SK-N-SH (cell line): ENCODE data around the gene THAP7. TPM values are rescaled to one million over a fixed set of nuclear protein-coding genes. Genes with fewer than 3 reads are reported as not detected.
A peak's percentile ranks its signal among the peaks of the same experiment; 100 is the strongest.

Experiments
- CTCF ChIA-PET: fragments of 300-600, 350-600 bp; formaldehyde crosslinking; extraction: SDS; loops from one replicate; lab custom pipeline; 2021; lab: Yijun Ruan, JAX
- POLR2A ChIA-PET: fragments of 350-600 bp; sonication (Branson Sonifier 250); formaldehyde crosslinking; extraction: SDS; loops from one replicate; lab custom pipeline; 2020; ENCODE audit warnings: antibody characterized with exemption, inconsistent platforms; lab: Yijun Ruan, JAX
- DNase-seq: peaks from one replicate; pipeline ENCODE4 v3.0.0; 2012
- H2AFZ ChIP-seq: fragments of 200-600 bp; sonication (generic); 2 replicates; pipeline ENCODE4 v1.8.1; 2016; ENCODE audit warnings: antibody characterized with exemption, mild to moderate bottlenecking, low read depth
- H3F3A ChIP-seq: fragments of 200-600 bp; sonication (generic); replicated peaks from 2 replicates; pipeline ENCODE3; 2016; ENCODE audit warnings: antibody characterized with exemption, mild to moderate bottlenecking; ENCODE audit not compliant: insufficient read depth
- H3K27ac ChIP-seq, 2 experiments: fragments of 200-500 bp in 1 of 2; fragments of 200-600 bp in 1 of 2; sonication (Bioruptor generic) in 1 of 2; sonication (generic), shearing (Covaris generic) in 1 of 2; 2 replicates each; pipeline versions ENCODE4 v1.5.1 to v1.6.1; 2014 to 2016; ENCODE audit warnings: low read depth in 2 of 2, inconsistent platforms in 1 of 2, low read length in 1 of 2, mild to moderate bottlenecking in 1 of 2, mixed read lengths in 1 of 2
- H3K27me3 ChIP-seq: fragments of 200-600 bp; sonication (generic), shearing (Covaris generic); 2 replicates; pipeline ENCODE4 v1.6.1; 2016; ENCODE audit warnings: mixed run types; ENCODE audit not compliant: insufficient read depth
- H3K36me3 ChIP-seq, 2 experiments: fragments of 200-500 bp in 1 of 2; fragments of 200-600 bp in 1 of 2; sonication (Bioruptor generic) in 1 of 2; sonication (generic) in 1 of 2; replicated peaks in 1 of 2; 2 replicates each; pipeline versions ENCODE3 to v1.5.1; 2014 to 2016; ENCODE audit warnings: low read length in 1 of 2, mild to moderate bottlenecking in 1 of 2; ENCODE audit not compliant: insufficient read depth in 2 of 2, control insufficient read depth in 1 of 2
- H3K4me1 ChIP-seq, 2 experiments: fragments of 200-500 bp in 1 of 2; fragments of 200-600 bp in 1 of 2; sonication (Bioruptor generic) in 1 of 2; sonication (generic), shearing (Covaris generic) in 1 of 2; 2 replicates each; pipeline versions ENCODE4 v1.5.1 to v1.6.1; 2014 to 2016; ENCODE audit warnings: low read depth in 1 of 2, low read length in 1 of 2, mixed run types in 1 of 2; ENCODE audit not compliant: insufficient read depth in 2 of 2, control insufficient read depth in 1 of 2
- H3K4me2 ChIP-seq: fragments of 200-600 bp; sonication (generic), shearing (Covaris generic); 2 replicates; pipeline ENCODE4 v1.6.1; 2017; ENCODE audit warnings: mixed run types
- H3K4me3 ChIP-seq, 2 experiments: fragments of 200-500 bp in 1 of 2; fragments of 200-600 bp in 1 of 2; sonication (Bioruptor generic) in 1 of 2; sonication (generic), shearing (Covaris generic) in 1 of 2; 2 replicates each; pipeline versions ENCODE4 v1.5.1 to v1.8.1; 2014 to 2016; ENCODE audit warnings: low read depth in 2 of 2, inconsistent platforms in 1 of 2, low read length in 1 of 2, mild to moderate bottlenecking in 1 of 2, mixed read lengths in 1 of 2, moderate library complexity in 1 of 2
- H3K79me2 ChIP-seq: fragments of 200-600 bp; sonication (generic); 2 replicates; pipeline ENCODE4 v1.8.1; 2017; ENCODE audit warnings: mild to moderate bottlenecking; ENCODE audit not compliant: insufficient read depth
- H3K9ac ChIP-seq: fragments of 200-600 bp; sonication (generic); 2 replicates; pipeline ENCODE4 v1.6.1; 2017; ENCODE audit warnings: mixed run types
- H3K9me2 ChIP-seq: fragments of 200-600 bp; sonication (generic); 2 replicates; pipeline ENCODE4 v1.6.1; 2017; ENCODE audit warnings: mixed run types
- H3K9me3 ChIP-seq: fragments of 200-600 bp; sonication (generic); 2 replicates; pipeline ENCODE4 v1.6.1; 2017; ENCODE audit warnings: mixed run types, mild to moderate bottlenecking, moderate library complexity
- H4K20me1 ChIP-seq: fragments of 200-600 bp; sonication (generic); 2 replicates; pipeline ENCODE4 v1.6.1; 2017; ENCODE audit warnings: mild to moderate bottlenecking, mixed run types; ENCODE audit not compliant: insufficient read depth
- EP300 ChIP-seq, 2 experiments: IDR thresholded peaks; 2 replicates each; pipeline versions ENCODE4 v1.4.0 to v1.6.1; 2012; ENCODE audit warnings: borderline replicate concordance in 1 of 2, low read depth in 1 of 2, low read length in 1 of 2
- EZH2phosphoT487 ChIP-seq: fragments of 200-600 bp; sonication (generic); IDR thresholded peaks from 2 replicates; pipeline ENCODE4 v1.6.1; 2017; ENCODE audit warnings: low read depth, mixed run types, mild to moderate bottlenecking, antibody characterized with exemption, moderate library complexity, borderline replicate concordance
- FOSL2 ChIP-seq: IDR thresholded peaks from 2 replicates; pipeline ENCODE4 v1.4.0; 2012; ENCODE audit warnings: low read depth, mild to moderate bottlenecking, moderate library complexity, borderline replicate concordance
- FOXJ3 ChIP-seq: sonication (generic); formaldehyde crosslinking; IDR thresholded peaks from 2 replicates; pipeline ENCODE4 v1.5.1; 2020; ENCODE audit warnings: mild to moderate bottlenecking, missing genetic modification reagents
- GATA2 ChIP-seq: sonication (generic); formaldehyde crosslinking; IDR thresholded peaks from 2 replicates; pipeline ENCODE4 v1.5.0; 2020; ENCODE audit warnings: mild to moderate bottlenecking, missing genetic modification reagents
- IRF3 ChIP-seq: fragments of 150-350 bp; IDR thresholded peaks from 2 replicates; pipeline ENCODE4 v1.6.1; 2016; ENCODE audit warnings: mild to moderate bottlenecking, low read depth, low read length
- JUND ChIP-seq: IDR thresholded peaks from 2 replicates; pipeline ENCODE4 v1.4.0; 2012
- MAX ChIP-seq: IDR thresholded peaks from 2 replicates; pipeline ENCODE4 v1.4.0; 2012; ENCODE audit warnings: low read depth
- NFIC ChIP-seq: IDR thresholded peaks from 2 replicates; pipeline ENCODE4 v1.4.0; 2012; ENCODE audit warnings: borderline replicate concordance
- NRF1 ChIP-seq: IDR thresholded peaks from 2 replicates; pipeline ENCODE4 v1.6.1; 2012; ENCODE audit warnings: low read depth, mild to moderate bottlenecking, low read length
- RCOR1 ChIP-seq: fragments of 150-350 bp; IDR thresholded peaks from 2 replicates; pipeline ENCODE4 v1.6.1; 2017; ENCODE audit warnings: antibody characterized with exemption, low read length
- RFX5 ChIP-seq: IDR thresholded peaks from 2 replicates; pipeline ENCODE4 v1.6.1; 2012; ENCODE audit warnings: mild to moderate bottlenecking, improper control_type of control experiment, low read length
- RXRA ChIP-seq: IDR thresholded peaks from 2 replicates; pipeline ENCODE4 v1.4.0; 2012; ENCODE audit warnings: low read depth, mild to moderate bottlenecking, borderline replicate concordance
- SMC3 ChIP-seq: IDR thresholded peaks from 2 replicates; pipeline ENCODE4 v1.6.1; 2012; ENCODE audit warnings: low read depth, low read length, improper control_type of control experiment
- TCF12 ChIP-seq: IDR thresholded peaks from 2 replicates; pipeline ENCODE4 v1.4.0; 2012
- WGBS: methylation state at CpG from one replicate; pipeline ENCODE4 v1.1.6; 2017; ENCODE audit warnings: low lambda C conversion rate; 5-methylcytosine and 5-hydroxymethylcytosine counted together
- polyA plus RNA-seq, 3 experiments: library from polyadenylated mRNA; depleted of rRNA; stranded (reverse); fragments of >200 nt; gene quantifications; 2 replicates each; pipeline ENCODE4 v1.2.3, GENCODE V29; 2012
- TF ChIP-seq, protein P1 (sequence below): IDR thresholded peaks from 2 replicates; pipeline ENCODE4 v1.4.0; 2012; ENCODE audit warnings: low read depth, borderline replicate concordance
- TF ChIP-seq, protein P2 (sequence below): IDR thresholded peaks from 2 replicates; pipeline ENCODE4 v1.6.1; 2012; ENCODE audit warnings: mild to moderate bottlenecking, low read depth, low read length, moderate library complexity

THAP7 gene
- polyA plus RNA-seq, 1 of the 3 experiments (the other 2 are of a cell fraction): 32.0 TPM

GRCh38 chr22:21018314-21018713 is 16.4 kb upstream of the THAP7 start:
- DNase-seq: no peak
- Histone ChIP-seq H3K27me3 (no peaks in the 10 kb centered on the region), H4K20me1 (no peaks in the 10 kb centered on the region), H3K4me3 (no peak overlapping the region), H3F3A (peaks cover 5% of the 10 kb centered on the region), H3K36me3 (no peaks in the 10 kb centered on the region), H2AFZ (no peak overlapping the region), H3K4me1 (peaks cover 15 to 45% of the 10 kb centered on the region in 2 experiments; a peak in 3 of 4 replicates), H3K9ac (no peak overlapping the region), H3K79me2 (peaks cover 6% of the 10 kb centered on the region; the same call in 1 of the 2 replicates), H3K27ac (no peak overlapping the region), H3K9me3 (no peaks in the 10 kb centered on the region), H3K9me2 (no peaks in the 10 kb centered on the region), H3K4me2 (no peak overlapping the region)
- ChIA-PET POLR2A (no interaction called here), CTCF (no interaction called here)
- 91% methylated on average over 4 of the region's 4 CpGs for WGBS
- no peak for TF ChIP-seq MAX
- no peak for TF ChIP-seq FOSL2
- TF ChIP-seq TCF12: no peak
- TF ChIP-seq RFX5: no peak
- no peak for TF ChIP-seq IRF3
- no peak for TF ChIP-seq GATA2
- TF ChIP-seq FOXJ3 (CRISPR knock-in tag): no peak
- TF ChIP-seq, protein P1, sequence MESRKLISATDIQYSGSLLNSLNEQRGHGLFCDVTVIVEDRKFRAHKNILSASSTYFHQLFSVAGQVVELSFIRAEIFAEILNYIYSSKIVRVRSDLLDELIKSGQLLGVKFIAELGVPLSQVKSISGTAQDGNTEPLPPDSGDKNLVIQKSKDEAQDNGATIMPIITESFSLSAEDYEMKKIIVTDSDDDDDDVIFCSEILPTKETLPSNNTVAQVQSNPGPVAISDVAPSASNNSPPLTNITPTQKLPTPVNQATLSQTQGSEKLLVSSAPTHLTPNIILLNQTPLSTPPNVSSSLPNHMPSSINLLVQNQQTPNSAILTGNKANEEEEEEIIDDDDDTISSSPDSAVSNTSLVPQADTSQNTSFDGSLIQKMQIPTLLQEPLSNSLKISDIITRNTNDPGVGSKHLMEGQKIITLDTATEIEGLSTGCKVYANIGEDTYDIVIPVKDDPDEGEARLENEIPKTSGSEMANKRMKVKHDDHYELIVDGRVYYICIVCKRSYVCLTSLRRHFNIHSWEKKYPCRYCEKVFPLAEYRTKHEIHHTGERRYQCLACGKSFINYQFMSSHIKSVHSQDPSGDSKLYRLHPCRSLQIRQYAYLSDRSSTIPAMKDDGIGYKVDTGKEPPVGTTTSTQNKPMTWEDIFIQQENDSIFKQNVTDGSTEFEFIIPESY: no peak
- no peak for TF ChIP-seq JUND
- TF ChIP-seq EP300 (IDR thresholded peaks at IDR 0.05; ENCODE audit: borderline replicate concordance in 1 of 2, low read depth in 1 of 2, low read length in 1 of 2): no peak
- TF ChIP-seq RXRA: no peak
- TF ChIP-seq EZH2phosphoT487: no peak

DNA sequence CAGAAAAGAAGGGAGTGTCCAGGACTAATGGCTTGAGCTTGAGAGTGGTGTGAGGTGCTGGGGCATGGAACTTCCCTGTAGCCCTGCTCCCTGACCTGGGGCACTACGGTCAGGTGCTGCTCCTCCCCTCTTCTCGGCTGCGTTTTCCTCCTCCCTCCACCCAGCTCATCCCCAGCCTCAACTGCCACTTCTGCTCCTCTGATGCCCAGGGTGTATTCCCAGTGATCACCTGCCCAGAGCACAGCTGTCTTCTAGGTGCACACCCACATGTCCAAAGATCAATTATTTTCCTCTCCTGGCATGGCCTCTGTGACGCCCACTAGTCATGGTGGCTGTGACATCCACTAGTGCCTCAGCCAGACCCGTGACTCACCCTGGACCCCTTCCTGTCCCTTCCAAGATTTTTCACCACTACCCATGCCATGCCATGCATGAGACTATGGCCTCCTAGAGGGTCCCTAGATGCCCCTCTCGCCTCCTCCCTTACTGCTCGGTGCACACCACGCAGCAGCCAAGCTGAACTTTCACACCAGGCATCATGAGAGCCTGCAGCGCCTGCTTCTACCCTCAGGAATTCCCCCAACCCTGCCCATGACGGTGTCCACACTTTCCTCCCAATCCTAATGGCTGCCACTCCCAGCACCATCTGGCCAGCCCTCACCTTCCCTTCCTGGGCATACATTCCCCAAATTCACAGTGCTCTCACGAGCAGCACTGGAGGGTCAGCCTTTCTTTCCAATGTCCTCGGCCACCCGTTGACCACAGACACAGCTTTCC is 14.9 kb upstream of the THAP7 start:
- peaks cover 15 to 49% of the 10 kb centered on the region in 2 experiments; a peak in 3 of 4 replicates for H3K4me1 ChIP-seq
- H3K36me3 ChIP-seq: no peaks in the 10 kb centered on the region
- ChIA-PET CTCF (interaction anchor here (0.6 to 1.1 kb wide), 2 partner anchors 25 to 31 kb away, joined by 3 read pairs; no protein-coding TSS in a partner anchor), POLR2A (no interaction called here)
- H3K27ac ChIP-seq: peak overlapping the region in 1 of 2 experiments; percentile 30; a peak in 1 of 4 replicates
- no peaks in the 10 kb centered on the region for H3K9me3 ChIP-seq
- H3K9me2 ChIP-seq: no peaks in the 10 kb centered on the region
- H2AFZ ChIP-seq: no peak overlapping the region
- peaks cover 7% of the 10 kb centered on the region; the same call in 1 of the 2 replicates for H3K79me2 ChIP-seq
- peak; percentile 16 for DNase-seq
- H3K9ac ChIP-seq: no peak overlapping the region
- H3K4me2 ChIP-seq: no peak overlapping the region
- 87% methylated on average over 12 of the region's 13 CpGs for WGBS
- H3K4me3 ChIP-seq: no peak overlapping the region
- H3F3A ChIP-seq: peaks cover 5% of the 10 kb centered on the region
- H3K27me3 ChIP-seq: no peaks in the 10 kb centered on the region
- no peaks in the 10 kb centered on the region for H4K20me1 ChIP-seq
- TF ChIP-seq FOSL2 (no peak), NFIC (no peak), NRF1 (no peak), EZH2phosphoT487 (no peak), RCOR1 (no peak), SMC3 (no peak)
- TF ChIP-seq, protein P2, sequence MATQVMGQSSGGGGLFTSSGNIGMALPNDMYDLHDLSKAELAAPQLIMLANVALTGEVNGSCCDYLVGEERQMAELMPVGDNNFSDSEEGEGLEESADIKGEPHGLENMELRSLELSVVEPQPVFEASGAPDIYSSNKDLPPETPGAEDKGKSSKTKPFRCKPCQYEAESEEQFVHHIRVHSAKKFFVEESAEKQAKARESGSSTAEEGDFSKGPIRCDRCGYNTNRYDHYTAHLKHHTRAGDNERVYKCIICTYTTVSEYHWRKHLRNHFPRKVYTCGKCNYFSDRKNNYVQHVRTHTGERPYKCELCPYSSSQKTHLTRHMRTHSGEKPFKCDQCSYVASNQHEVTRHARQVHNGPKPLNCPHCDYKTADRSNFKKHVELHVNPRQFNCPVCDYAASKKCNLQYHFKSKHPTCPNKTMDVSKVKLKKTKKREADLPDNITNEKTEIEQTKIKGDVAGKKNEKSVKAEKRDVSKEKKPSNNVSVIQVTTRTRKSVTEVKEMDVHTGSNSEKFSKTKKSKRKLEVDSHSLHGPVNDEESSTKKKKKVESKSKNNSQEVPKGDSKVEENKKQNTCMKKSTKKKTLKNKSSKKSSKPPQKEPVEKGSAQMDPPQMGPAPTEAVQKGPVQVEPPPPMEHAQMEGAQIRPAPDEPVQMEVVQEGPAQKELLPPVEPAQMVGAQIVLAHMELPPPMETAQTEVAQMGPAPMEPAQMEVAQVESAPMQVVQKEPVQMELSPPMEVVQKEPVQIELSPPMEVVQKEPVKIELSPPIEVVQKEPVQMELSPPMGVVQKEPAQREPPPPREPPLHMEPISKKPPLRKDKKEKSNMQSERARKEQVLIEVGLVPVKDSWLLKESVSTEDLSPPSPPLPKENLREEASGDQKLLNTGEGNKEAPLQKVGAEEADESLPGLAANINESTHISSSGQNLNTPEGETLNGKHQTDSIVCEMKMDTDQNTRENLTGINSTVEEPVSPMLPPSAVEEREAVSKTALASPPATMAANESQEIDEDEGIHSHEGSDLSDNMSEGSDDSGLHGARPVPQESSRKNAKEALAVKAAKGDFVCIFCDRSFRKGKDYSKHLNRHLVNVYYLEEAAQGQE: no peak
